PC-9 (cell line): ENCODE results near the gene FOXR1. TPM values are rescaled to one million over a fixed set of nuclear protein-coding genes. Genes with fewer than 3 reads are reported as not detected.

ENCODE experiments used
- BruUV-seq: library from RNA; stranded (reverse); fragments of 400-500 nt; replicated peaks from 2 replicates; lab custom pipeline; 2021; lab: Mats Ljungman, UMichigan
- CTCF ChIA-PET: fragments of 300-600 bp; sonication (Branson Sonifier 250); formaldehyde crosslinking; loops from one replicate; lab custom pipeline; 2022; ENCODE audit warnings: antibody characterized with exemption; lab: Charles Lee
- POLR2A ChIA-PET: fragments of 300-600 bp; sonication (Branson Sonifier 250); formaldehyde crosslinking; loops from one replicate; lab custom pipeline; 2022; ENCODE audit warnings: antibody characterized with exemption; ENCODE audit not compliant: unreplicated experiment; lab: Charles Lee
- DNase-seq, 2 experiments: peaks; one replicate each; pipeline versions ENCODE4 v3.0.0 to v3.0.0-alpha.2; 2015 to 2022; ENCODE audit warnings: mixed read lengths in 1 of 2
- H2AFZ ChIP-seq: fragments of 200-600 bp; sonication (generic); 2 replicates; pipeline ENCODE4 v1.8.1; 2017; ENCODE audit warnings: antibody characterized with exemption
- H3F3A ChIP-seq: fragments of 200-600 bp; sonication (generic); 2 replicates; pipeline ENCODE4 v1.8.1; 2017; ENCODE audit warnings: antibody characterized with exemption, mild to moderate bottlenecking, low read depth; ENCODE audit not compliant: insufficient read depth
- H3K27ac ChIP-seq: fragments of 200-600 bp; sonication (generic); 2 replicates; pipeline ENCODE4 v1.6.1; 2016; ENCODE audit warnings: mixed run types
- H3K27me3 ChIP-seq: fragments of 200-600 bp; sonication (generic); 2 replicates; pipeline ENCODE4 v1.6.1; 2016; ENCODE audit warnings: low read depth, mixed run types; ENCODE audit not compliant: insufficient read depth
- H3K36me3 ChIP-seq: fragments of 200-600 bp; sonication (generic); 2 replicates; pipeline ENCODE4 v1.6.1; 2016; ENCODE audit warnings: low read depth, mixed run types
- H3K4me1 ChIP-seq: fragments of 200-600 bp; sonication (generic); replicated peaks from 2 replicates; pipeline ENCODE4 v1.6.1; 2016; ENCODE audit warnings: mixed run types; ENCODE audit not compliant: insufficient read depth
- H3K4me2 ChIP-seq: fragments of 200-600 bp; sonication (generic); 2 replicates; pipeline ENCODE4 v1.6.1; 2017; ENCODE audit warnings: mixed run types
- H3K4me3 ChIP-seq: fragments of 200-600 bp; sonication (generic); 2 replicates; pipeline ENCODE4 v1.6.1; 2016; ENCODE audit warnings: mixed run types
- H3K79me2 ChIP-seq: fragments of 200-600 bp; sonication (generic); 2 replicates; pipeline ENCODE4 v1.6.1; 2017; ENCODE audit warnings: low read depth, mixed run types
- H3K9me2 ChIP-seq: fragments of 200-600 bp; sonication (generic); 2 replicates; pipeline ENCODE4 v1.8.1; 2017; ENCODE audit warnings: mild to moderate bottlenecking; ENCODE audit not compliant: insufficient read depth
- H3K9me3 ChIP-seq: fragments of 200-600 bp; sonication (generic); 2 replicates; pipeline ENCODE4 v1.8.1; 2016; ENCODE audit warnings: low read depth; ENCODE audit not compliant: insufficient read depth
- H4K20me1 ChIP-seq: fragments of 200-600 bp; sonication (generic); 2 replicates; pipeline ENCODE4 v1.8.1; 2017; ENCODE audit not compliant: insufficient read depth
- CTCF ChIP-seq: fragments of 200-600 bp; sonication (generic); conservative IDR thresholded peaks from 2 replicates; pipeline ENCODE4 v1.6.1; 2017; ENCODE audit warnings: mixed run types, antibody characterized with exemption, mild to moderate bottlenecking, moderate library complexity
- EZH2 ChIP-seq: fragments of 200-600 bp; sonication (generic); IDR thresholded peaks from 2 replicates; pipeline ENCODE4 v1.8.0; 2017; ENCODE audit warnings: antibody characterized with exemption, low read depth
- intact Hi-C: fragments of 100-400 bp; cut with micrococcal nuclease; formaldehyde crosslinking; loops from one replicate; pipeline ENCODE4 v1.10.0; 2022; ENCODE audit not compliant: unreplicated experiment
- total RNA-seq: library from RNA; stranded (reverse); gene quantifications from 2 replicates; pipeline ENCODE4 v1.2.3, GENCODE V29; 2021

Gene FOXR1
- total RNA-seq, 1 experiment from 2014 or later, result not detected

DNA sequence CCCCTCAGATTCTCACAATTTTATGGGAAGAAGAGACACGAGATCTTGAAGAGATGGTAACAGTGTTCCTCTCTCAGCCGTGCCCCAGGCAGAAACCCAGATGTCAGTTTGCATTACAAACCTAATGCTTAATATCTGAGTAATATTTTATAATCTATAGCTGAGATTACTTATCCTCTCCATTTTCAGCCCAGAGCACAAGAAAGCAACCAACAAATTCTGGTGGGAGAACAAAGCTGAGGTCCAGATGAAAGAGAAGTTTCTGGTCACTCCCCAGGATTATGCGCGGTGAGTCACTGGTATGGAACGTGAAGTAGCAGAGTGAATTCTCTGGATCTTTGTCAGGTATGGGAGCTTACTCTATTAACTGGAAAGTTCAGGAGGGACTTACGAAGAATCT lies 27.3 kb downstream of the FOXR1 start:
- Histone ChIP-seq H3K4me1 (peaks cover 33% of the 10 kb centered on the region), H3K79me2 (peaks cover 48% of the 10 kb centered on the region), H3K27me3 (no peaks in the 10 kb centered on the region), H3K27ac (peak overlapping the region; percentile 74), H3K36me3 (peaks cover 27% of the 10 kb centered on the region), H2AFZ (peak overlapping the region; percentile 89), H3K9me2 (no peaks in the 10 kb centered on the region), H3K9me3 (no peaks in the 10 kb centered on the region), H4K20me1 (no peaks in the 10 kb centered on the region), H3K4me3 (peak overlapping the region; percentile 86), H3K4me2 (peak overlapping the region; percentile 96), H3F3A (peaks cover 33% of the 10 kb centered on the region)
- TF ChIP-seq CTCF, result no peak
- no peak for TF ChIP-seq EZH2
- ChIA-PET POLR2A (interaction anchor here (0.6 to 0.7 kb wide), 7 partner anchors 19 to 378 kb away, joined by 4 to 18 read pairs (median 8); partner anchors contain the start of genes DDX6 and RPS25), CTCF (no interaction called here)
- peak; percentile 65 to 92 for DNase-seq
- BruUV-seq, result no TSS peak
- intact Hi-C loops, result no loop called here

- Histone ChIP-seq H3K36me3 (peaks cover 29% of the 10 kb centered on the region), H3K27ac (no peak overlapping the region; the same call in 1 of the 2 replicates), H3K27me3 (no peaks in the 10 kb centered on the region), H3K4me1 (peaks cover 33% of the 10 kb centered on the region), H3K9me2 (no peaks in the 10 kb centered on the region), H3K79me2 (peaks cover 48% of the 10 kb centered on the region), H2AFZ (no peak overlapping the region), H3K9me3 (no peaks in the 10 kb centered on the region), H4K20me1 (no peaks in the 10 kb centered on the region), H3K4me2 (no peak overlapping the region), H3F3A (peaks cover 47% of the 10 kb centered on the region), H3K4me3 (no peak overlapping the region)
- POLR2A ChIA-PET, result no interaction called here
- no TSS peak for BruUV-seq
- DNase-seq, result peak in 1 of 2 experiments; percentile 67
- intact Hi-C loops, result no loop called here
- no peak for TF ChIP-seq CTCF
- no peak for TF ChIP-seq EZH2
- CTCF ChIA-PET, result interaction anchor here (0.7 kb wide), 1 partner anchor 313 kb away, joined by 3 read pairs; no protein-coding TSS in a partner anchor
Measured at GRCh38 chr11:119000906-119001305, 29.3 kb downstream of the FOXR1 start.

DNA sequence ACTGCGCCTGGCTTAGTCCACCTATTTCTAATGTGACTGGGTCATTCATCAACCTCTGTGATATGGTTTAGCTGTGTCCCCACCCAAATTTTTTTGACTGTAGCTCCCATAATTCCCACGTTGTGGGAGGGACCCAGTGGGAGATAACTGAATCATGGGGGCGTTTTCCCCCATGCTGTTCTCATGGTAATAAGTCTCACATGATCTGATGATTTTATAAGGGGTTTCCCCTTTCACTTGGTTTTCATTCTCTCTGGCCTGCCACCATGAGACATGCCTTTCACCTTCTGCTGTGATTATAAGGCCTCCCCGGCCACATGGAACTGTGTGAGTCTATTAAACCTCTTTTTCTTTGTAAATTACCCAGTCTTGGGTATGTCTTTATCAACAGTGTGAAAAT lies 35.1 kb downstream of the FOXR1 start:
- Histone ChIP-seq H3K79me2 (peaks cover 2% of the 10 kb centered on the region; the same call in 1 of the 2 replicates), H3F3A (peaks cover 43% of the 10 kb centered on the region), H3K9me2 (no peaks in the 10 kb centered on the region), H3K36me3 (peaks cover 19% of the 10 kb centered on the region), H3K4me1 (no peaks in the 10 kb centered on the region), H2AFZ (no peak overlapping the region), H4K20me1 (no peaks in the 10 kb centered on the region; the same call in none of the 2 replicates), H3K9me3 (no peaks in the 10 kb centered on the region), H3K27me3 (no peaks in the 10 kb centered on the region), H3K27ac (no peak overlapping the region), H3K4me2 (no peak overlapping the region), H3K4me3 (no peak overlapping the region)
- ChIA-PET POLR2A (no interaction called here), CTCF (interaction anchor here (0.6 kb wide), 1 partner anchor 25 kb away, joined by 3 read pairs; no protein-coding TSS in a partner anchor)
- intact Hi-C loops, result no loop called here
- no TSS peak for BruUV-seq
- TF ChIP-seq EZH2 (no peak), CTCF (no peak)
- no peak for DNase-seq
